Adipocyte (in vitro differentiated cells): ENCODE measurements around the gene SCAMP3.

Experiments
- DNase-seq: peaks from one replicate; pipeline ENCODE4 v3.0.0-alpha.2; 2015; ENCODE audit warnings: low read depth
- H3K27me3 ChIP-seq: replicated peaks from 2 replicates; pipeline ENCODE4 v1.7.0; 2013; ENCODE audit warnings: mild to moderate bottlenecking, low read length, moderate library complexity; ENCODE audit not compliant: control insufficient read depth, insufficient read depth
- H3K36me3 ChIP-seq: 2 replicates; pipeline ENCODE4 v1.7.0; 2013; ENCODE audit warnings: low read length, mild to moderate bottlenecking, moderate library complexity; ENCODE audit not compliant: control insufficient read depth, insufficient read depth, severe bottlenecking
- H3K4me1 ChIP-seq: 2 replicates; pipeline ENCODE4 v1.7.0; 2013; ENCODE audit warnings: mild to moderate bottlenecking, low read length, moderate library complexity; ENCODE audit not compliant: control insufficient read depth, insufficient read depth
- H3K4me3 ChIP-seq: 2 replicates; pipeline ENCODE4 v1.7.0; 2013; ENCODE audit warnings: mild to moderate bottlenecking, low read length, moderate library complexity
- H3K9ac ChIP-seq: 2 replicates; pipeline ENCODE4 v1.7.0; 2013; ENCODE audit warnings: mild to moderate bottlenecking, low read length, moderate library complexity
- H3K9me3 ChIP-seq: 2 replicates; pipeline ENCODE4 v1.7.0; 2013; ENCODE audit warnings: mild to moderate bottlenecking, low read length, moderate library complexity; ENCODE audit not compliant: control insufficient read depth

SCAMP3 gene

DNA sequence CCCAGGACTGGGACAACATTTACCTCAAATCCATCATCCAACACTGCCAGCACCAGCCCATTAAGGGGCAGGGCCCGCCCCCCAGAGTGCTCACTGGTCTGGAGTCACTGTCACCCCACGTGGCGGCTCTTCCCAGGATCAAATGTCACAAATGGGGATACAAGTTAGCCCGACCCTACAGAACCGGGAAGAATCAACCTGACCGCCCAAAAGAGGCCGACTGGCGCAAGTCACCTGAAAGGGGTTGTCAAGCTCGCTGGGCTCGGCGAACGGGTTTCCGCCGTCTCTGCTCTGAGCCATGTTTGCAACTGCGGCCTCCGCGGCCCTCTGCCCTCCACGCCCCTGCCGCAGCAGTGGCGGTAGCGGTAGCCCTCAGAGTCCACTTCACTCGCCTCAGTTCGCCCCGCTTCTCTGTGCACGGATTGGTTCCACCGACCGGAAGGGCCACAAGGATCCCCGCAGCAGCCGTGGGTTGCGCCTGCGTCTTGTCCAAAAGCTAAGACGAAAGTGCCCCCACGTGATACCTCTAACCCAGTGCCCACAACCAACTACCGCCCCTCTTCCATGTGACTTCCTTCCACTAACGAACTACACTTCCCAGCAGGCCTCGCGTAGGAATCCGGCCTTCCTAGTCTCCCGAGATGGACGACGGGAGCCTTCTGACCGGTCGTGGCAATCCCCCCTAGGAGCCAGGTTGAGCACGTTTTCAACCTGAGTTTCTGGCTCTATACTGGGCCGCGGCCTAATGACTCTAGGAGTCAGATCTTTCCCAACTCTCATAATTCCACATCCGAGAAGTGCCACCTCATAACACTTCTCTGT, at the start of gene SCAMP3:
TSS of gene SCAMP3 (minus strand) at position 509 of the 822 bp plus-strand sequence. CDS start at position 300, 209 bp downstream.
- Histone ChIP-seq H3K9me3 (no peaks in the 10 kb centered on the region), H3K4me3 (peak within 1 kb of the TSS; percentile 94), H3K4me1 (peaks cover 17% of the 10 kb centered on the region), H3K36me3 (peaks cover 59% of the 10 kb centered on the region), H3K27me3 (no peaks in the 10 kb centered on the region), H3K9ac (peak within 1 kb of the TSS; percentile 95)
- peak; percentile 99 for DNase-seq

DNA sequence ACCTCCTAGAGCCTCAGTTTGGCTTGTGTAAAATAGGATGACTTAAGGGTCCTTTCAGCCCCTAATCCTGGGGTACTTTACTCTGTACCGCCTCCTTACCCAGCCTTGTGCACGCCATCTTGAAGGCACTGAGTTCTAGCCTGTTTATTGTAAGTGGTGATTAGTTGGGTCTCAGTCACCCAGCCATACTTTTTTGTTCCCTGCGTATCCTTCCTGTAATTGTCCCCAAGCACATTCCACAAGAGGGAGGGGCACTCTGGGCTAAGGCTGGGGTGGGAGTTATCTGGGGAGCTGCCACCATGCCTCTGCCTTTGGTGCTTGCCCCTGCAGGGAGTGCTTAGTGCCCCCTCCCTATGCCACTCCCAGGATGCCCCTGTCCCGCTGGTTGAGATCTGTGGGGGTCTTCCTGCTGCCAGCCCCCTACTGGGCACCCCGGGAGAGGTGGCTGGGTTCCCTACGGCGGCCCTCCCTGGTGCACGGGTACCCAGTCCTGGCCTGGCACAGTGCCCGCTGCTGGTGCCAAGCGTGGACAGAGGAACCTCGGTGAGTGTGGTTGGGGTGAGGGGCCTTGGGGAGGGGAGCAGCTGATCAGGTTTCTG, 47.4 kb upstream of the SCAMP3 start:
- Histone ChIP-seq H3K4me1 (peaks cover 30% of the 10 kb centered on the region), H3K4me3 (peak overlapping the region; percentile 99), H3K27me3 (no peaks in the 10 kb centered on the region), H3K36me3 (peaks cover 35% of the 10 kb centered on the region), H3K9me3 (no peaks in the 10 kb centered on the region), H3K9ac (peak overlapping the region; percentile 99)
- DNase-seq = peak; percentile 50

DNA sequence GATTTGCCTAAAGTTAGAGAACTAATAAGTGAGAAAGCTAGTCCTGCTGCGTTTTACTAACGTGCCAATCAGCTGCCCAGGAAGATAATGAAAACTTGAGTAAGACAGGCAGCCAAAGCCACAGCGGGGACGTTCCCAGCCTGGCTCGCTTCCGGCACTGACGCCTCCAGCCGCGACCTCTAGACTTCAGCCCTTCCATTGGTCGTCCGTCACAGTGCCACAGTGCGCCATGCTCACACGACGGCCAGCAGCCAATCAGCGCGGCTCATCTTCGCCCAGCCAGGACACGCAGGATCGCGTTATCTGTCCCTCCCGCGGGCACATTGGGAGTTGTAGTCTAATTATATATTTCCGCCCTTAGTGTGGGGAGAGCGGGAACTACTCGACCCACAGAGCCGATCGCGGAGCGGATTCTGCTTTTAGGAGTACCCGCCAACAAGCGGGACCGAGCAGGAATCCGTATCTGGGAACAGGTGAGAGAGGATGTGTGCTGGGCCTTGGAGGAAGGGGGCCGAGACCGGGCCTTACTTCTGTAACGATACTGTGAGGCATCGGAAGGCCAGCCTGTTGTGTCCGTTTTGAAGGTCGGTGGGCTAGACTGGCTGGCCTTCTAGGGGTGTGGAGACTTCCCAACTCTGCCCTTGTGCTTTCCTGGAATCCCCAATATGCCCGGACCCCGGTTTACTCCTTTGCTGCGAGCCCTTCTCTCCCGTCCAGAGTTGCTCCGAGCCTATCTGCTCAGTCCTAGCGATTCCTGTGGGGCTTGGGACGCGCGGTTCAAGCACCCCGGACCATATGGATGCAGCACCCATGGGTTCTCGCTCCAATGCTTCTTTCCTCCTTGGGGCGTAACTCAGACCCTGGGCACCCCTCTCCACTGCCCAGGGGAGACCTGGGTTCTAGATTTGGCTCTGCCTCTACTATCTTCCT, 46.6 kb upstream of the SCAMP3 start, which contains the start of gene FDPS:
TSS of gene FDPS (plus strand) at position 374 of the 930 bp plus-strand sequence. CDS start 924 bp downstream, outside the sequence.
- peak within 1 kb of the TSS; percentile 99 for H3K9ac ChIP-seq
- peak; percentile 100 for DNase-seq
- peak within 1 kb of the TSS; percentile 99 for H3K4me3 ChIP-seq
- no peaks in the 10 kb centered on the region for H3K9me3 ChIP-seq
- peaks cover 28% of the 10 kb centered on the region for H3K36me3 ChIP-seq
- H3K27me3 ChIP-seq = no peaks in the 10 kb centered on the region
- H3K4me1 ChIP-seq = peaks cover 30% of the 10 kb centered on the region

DNA sequence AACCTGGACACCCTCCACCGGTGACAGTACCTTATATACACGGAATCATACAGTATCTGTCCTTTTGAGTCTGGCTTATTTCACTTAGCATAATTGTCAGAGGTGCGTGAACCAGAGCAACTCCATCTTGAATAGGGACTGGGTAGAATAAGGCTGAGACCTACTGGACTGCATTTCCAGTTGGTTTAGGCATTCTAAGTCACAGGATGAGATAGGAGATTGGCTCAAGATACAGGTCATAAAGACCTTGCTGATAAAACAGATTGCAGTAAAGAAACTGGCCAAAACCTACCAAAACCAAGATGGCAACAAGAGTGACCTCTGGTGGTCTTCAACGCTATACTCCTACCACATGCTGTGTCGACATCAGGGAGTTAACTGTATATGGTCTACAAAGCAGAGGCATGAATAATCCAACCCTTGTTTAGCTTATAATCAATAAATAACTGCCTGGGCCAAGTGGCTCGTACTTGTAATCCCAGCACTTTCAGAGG, 45.1 kb upstream of the SCAMP3 start:
- H3K9me3 ChIP-seq = no peaks in the 10 kb centered on the region
- peaks cover 17% of the 10 kb centered on the region for H3K36me3 ChIP-seq
- peaks cover 30% of the 10 kb centered on the region for H3K4me1 ChIP-seq
- H3K4me3 ChIP-seq = no peak overlapping the region
- no peaks in the 10 kb centered on the region for H3K27me3 ChIP-seq
- peak; percentile 40 for DNase-seq
- no peak overlapping the region for H3K9ac ChIP-seq

DNA sequence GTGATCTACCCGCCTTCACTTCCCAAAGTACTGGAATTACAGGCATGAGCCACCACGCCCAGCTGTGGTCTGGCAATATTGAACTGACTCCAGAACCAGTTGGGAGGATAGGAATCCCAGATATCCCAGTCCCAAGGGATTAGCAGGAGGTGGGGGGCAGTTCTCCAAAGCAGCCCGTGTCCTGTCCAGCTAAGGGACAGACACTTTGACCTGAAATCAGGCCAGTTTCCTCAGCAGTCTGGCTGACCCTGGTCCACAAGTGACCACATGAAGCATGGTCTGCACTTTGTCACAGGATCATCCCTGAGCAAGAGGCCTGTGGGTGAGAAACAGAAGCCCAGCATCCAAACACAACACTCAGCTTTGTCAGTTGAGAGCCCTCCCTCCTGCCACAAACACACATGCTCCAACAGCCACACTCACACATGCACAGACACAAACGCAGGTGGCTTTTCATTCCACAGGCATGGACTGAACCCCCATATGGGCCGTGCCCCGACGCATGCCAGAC, 43.8 kb upstream of the SCAMP3 start:
- Histone ChIP-seq H3K9me3 (no peaks in the 10 kb centered on the region), H3K36me3 (peaks cover 8% of the 10 kb centered on the region), H3K9ac (no peak overlapping the region), H3K4me1 (peaks cover 20% of the 10 kb centered on the region), H3K27me3 (peaks cover 2% of the 10 kb centered on the region), H3K4me3 (no peak overlapping the region)
- no peak for DNase-seq

DNA sequence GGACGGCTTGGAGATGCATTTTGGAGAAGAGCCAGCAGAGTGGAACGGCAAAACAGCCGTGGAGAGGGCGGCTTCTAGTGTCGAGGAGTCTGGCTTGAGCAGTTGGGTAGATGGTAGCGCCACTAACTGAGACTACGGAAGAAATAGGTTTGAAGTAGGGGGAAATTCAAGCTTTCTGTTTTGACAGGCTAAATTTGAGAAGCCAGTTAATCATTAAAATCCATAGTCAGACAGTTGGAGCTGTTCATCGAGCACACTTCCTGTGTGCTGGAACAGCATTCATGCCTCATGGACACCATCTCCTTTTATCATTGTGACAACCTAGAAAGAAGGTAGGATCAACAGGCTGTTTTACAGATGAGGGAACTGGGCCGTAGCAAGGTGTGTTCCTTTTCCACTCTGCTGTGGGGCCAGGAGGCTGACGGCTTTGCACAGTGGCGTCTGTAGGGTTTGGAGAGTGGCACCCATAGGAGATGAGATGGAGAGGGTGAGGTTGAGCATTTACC, 42.5 kb upstream of the SCAMP3 start:
- no peaks in the 10 kb centered on the region for H3K9me3 ChIP-seq
- peaks cover 7% of the 10 kb centered on the region for H3K4me1 ChIP-seq
- no peak overlapping the region for H3K9ac ChIP-seq
- H3K27me3 ChIP-seq = peaks cover 2% of the 10 kb centered on the region
- no peak overlapping the region for H3K4me3 ChIP-seq
- H3K36me3 ChIP-seq = no peaks in the 10 kb centered on the region
- DNase-seq = no peak

DNA sequence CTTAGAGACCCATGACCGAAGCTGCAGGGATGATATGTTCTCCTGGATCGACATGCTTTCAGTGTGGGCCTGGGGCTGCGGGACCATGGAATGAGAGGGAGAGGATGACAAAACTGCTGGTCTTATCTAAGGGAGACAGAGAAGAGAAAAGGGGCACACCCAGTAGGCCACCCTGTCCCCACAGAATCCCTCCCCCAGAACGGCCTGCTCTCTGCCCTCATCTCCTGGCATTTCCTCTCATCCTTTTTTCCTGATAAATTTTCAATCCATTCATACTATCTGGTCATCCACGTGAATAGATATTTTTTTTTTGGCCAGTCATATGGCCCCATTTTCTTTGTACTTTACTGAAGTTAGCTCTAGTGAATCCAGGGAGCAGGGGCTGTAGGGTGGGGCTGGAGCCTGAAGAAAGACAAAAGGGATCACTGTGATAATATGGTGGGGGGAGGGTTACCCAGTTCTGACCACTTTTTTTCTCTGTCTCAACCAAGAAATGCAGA, 39.2 kb upstream of the SCAMP3 start, which contains the start of gene PKLR:
TSS of gene PKLR (minus strand) at position 97 of the 500 bp plus-strand sequence. CDS start at position 54, 43 bp downstream.
- H3K9me3 ChIP-seq = no peaks in the 10 kb centered on the region
- no peak within 1 kb of the TSS for H3K9ac ChIP-seq
- no peaks in the 10 kb centered on the region for H3K4me1 ChIP-seq
- no peak for DNase-seq
- no peaks in the 10 kb centered on the region for H3K36me3 ChIP-seq
- H3K27me3 ChIP-seq = peaks cover 10% of the 10 kb centered on the region
- no peak within 1 kb of the TSS for H3K4me3 ChIP-seq

DNA sequence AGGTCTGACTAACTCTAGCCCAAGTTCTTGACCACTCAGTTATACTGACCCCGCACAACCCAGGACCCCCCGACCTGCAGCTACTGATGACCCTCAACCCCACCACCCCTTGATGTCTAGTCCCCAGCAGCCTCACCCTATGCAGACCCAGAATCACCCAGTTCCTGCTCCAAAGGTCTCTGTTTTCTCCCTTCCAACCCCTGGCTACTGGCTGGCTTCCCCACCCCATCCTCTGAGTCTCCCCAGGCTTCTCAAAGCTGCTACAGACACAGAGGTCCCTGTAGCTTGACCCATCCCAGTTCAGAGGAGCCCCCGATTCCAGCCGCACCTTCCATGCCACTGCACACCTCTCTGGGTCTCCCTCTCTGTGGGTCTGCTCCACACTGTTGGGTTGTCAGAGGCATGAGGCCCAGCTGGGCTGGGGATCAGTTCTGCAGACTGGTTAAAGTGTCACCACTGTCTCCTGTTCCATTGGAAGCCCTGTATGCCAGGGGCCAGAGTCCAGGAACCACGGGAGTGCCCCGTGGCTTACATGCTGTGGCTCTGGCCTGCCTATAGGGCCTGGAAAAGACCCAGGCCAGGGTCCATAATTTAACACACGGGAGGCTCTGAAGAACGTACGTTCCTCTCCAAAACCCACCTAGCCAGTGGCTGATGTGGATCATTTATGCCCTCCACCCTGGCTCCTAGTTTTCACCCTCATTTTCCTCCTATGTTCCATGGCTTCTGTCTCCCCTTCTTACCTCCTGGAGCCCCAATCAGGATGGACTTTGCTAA, 38.6 kb upstream of the SCAMP3 start:
- H3K9me3 ChIP-seq = no peaks in the 10 kb centered on the region
- DNase-seq = no peak
- H3K4me3 ChIP-seq = no peak overlapping the region
- H3K4me1 ChIP-seq = no peaks in the 10 kb centered on the region
- H3K27me3 ChIP-seq = peaks cover 16% of the 10 kb centered on the region
- no peaks in the 10 kb centered on the region for H3K36me3 ChIP-seq
- no peak overlapping the region for H3K9ac ChIP-seq

DNA sequence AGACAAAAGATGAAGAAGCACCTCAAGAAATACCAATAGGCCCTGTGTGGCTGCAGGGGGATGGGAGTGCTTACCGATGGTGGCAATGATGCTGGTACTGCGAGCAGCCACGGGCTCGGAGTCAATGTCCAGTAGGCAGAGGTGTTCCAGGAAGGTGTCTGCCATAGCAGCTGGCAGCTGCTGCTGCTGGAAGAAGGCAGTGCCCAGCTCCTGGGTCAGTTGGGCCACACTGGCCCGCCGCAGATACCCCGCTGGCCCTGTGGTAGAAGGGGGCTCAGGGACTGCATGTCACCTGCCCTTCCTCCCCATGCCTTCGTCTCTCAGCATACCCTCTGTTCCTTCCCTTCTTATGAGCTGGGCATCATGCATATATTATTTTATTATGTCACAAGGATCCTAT, 37.9 kb upstream of the SCAMP3 start:
- Histone ChIP-seq H3K9me3 (no peaks in the 10 kb centered on the region), H3K9ac (no peak overlapping the region), H3K36me3 (no peaks in the 10 kb centered on the region), H3K4me1 (no peaks in the 10 kb centered on the region), H3K4me3 (no peak overlapping the region), H3K27me3 (peaks cover 23% of the 10 kb centered on the region)
- no peak for DNase-seq

DNA sequence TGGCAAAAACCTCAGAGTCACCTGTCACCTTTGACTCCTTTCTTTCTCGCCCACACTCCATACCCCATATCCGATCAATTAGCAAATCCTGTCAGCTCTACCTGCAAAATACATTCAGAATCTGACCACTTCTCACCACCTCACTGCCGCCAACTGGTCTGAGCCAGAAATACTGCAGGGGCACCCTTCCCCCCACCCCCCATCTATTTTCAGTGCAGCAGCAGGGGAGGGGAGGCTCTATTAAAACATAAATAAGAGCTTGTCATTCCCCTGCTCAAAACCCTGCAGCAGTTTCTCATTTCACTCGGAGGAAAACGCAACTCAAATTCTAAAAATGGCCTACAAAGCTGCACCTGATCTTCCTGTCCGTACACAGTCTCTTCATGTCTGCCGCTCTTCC, 35.2 kb upstream of the SCAMP3 start:
- Histone ChIP-seq H3K9ac (no peak overlapping the region), H3K9me3 (no peaks in the 10 kb centered on the region), H3K27me3 (peaks cover 45% of the 10 kb centered on the region), H3K4me3 (no peak overlapping the region), H3K36me3 (no peaks in the 10 kb centered on the region), H3K4me1 (no peaks in the 10 kb centered on the region)
- no peak for DNase-seq
